ENCODE data around the gene FXR2. TPM values are rescaled to one million over a fixed set of nuclear protein-coding genes. Genes with fewer than 3 reads are reported as not detected.

FXR2 gene
- total and polyA plus RNA-seq, 9 of the 15 experiments (the other 6 are each of a cell fraction or from before 2014, with no cell fraction given): 2.0 to 49.3 (median 24.5) TPM

DNA sequence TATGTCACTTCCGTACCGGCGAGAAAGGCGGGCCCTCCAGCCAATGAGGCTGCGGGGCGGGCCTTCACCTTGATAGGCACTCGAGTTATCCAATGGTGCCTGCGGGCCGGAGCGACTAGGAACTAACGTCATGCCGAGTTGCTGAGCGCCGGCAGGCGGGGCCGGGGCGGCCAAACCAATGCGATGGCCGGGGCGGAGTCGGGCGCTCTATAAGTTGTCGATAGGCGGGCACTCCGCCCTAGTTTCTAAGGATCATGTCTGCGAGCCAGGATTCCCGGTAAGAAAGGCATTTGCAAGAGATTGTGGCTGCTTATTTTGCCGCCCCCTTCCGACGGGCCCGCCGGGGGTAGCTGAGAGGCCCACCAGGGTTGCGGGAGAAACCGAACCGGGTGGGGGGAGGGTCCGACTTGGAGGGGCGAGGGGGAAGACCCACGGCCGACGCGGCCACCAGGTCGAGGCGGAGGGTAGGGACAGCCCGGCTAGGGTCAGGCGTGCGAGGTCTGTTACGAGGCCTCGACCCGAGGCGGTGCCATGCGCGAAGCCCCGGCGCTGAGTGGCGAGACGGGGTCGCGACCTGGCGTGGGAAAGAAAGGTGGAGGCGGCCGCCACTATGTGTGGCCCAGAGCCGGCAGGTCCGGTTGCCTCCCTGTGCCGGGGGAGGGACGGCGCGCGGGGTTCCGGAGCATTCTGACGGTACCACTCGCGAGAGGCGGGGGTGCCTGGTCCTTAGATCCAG is 41.9 kb downstream of the FXR2 start (continued):
- TF ChIP-seq ZNF324 (CRISPR knock-in tag; IDR thresholded peaks at IDR 0.05): no peak
- TF ChIP-seq, protein P1, sequence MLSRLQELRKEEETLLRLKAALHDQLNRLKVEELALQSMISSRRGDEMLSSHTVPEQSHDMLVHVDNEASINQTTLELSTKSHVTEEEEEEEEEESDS (CRISPR knock-in tag; IDR thresholded peaks at IDR 0.05): no peak
- no peak for TF ChIP-seq ZC3H11A (IDR thresholded peaks at IDR 0.05; ENCODE audit: low read depth, low read length)
- TF ChIP-seq MYBL2 (IDR thresholded peaks at IDR 0.05; ENCODE audit: low read depth): no peak
- TF ChIP-seq MYBL2 (CRISPR knock-in tag; IDR thresholded peaks at IDR 0.05; ENCODE audit: borderline replicate concordance): no peak
- 0 out of 2 replicates have a peak, but pooled peaks have one; percentile 41 for TF ChIP-seq ZNF253 (CRISPR knock-in tag; conservative IDR thresholded peaks at IDR 0.05)
- TF ChIP-seq, protein P2, sequence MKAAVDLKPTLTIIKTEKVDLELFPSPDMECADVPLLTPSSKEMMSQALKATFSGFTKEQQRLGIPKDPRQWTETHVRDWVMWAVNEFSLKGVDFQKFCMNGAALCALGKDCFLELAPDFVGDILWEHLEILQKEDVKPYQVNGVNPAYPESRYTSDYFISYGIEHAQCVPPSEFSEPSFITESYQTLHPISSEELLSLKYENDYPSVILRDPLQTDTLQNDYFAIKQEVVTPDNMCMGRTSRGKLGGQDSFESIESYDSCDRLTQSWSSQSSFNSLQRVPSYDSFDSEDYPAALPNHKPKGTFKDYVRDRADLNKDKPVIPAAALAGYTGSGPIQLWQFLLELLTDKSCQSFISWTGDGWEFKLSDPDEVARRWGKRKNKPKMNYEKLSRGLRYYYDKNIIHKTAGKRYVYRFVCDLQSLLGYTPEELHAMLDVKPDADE (conservative IDR thresholded peaks at IDR 0.05; ENCODE audit: control insufficient read depth, low read depth, low read length): no peak
- TF ChIP-seq ETV5 (CRISPR knock-in tag; IDR thresholded peaks at IDR 0.05; ENCODE audit: low read depth): no peak
- peak; percentile 99; the same call in 1 of the 2 replicates for TF ChIP-seq RBM14 (IDR thresholded peaks at IDR 0.05; ENCODE audit: borderline replicate concordance, insufficient read depth, low read depth, low read length)
- TF ChIP-seq, protein P3, sequence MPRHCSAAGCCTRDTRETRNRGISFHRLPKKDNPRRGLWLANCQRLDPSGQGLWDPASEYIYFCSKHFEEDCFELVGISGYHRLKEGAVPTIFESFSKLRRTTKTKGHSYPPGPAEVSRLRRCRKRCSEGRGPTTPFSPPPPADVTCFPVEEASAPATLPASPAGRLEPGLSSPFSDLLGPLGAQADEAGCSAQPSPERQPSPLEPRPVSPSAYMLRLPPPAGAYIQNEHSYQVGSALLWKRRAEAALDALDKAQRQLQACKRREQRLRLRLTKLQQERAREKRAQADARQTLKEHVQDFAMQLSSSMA (CRISPR knock-in tag; IDR thresholded peaks at IDR 0.05): no peak
- no peak for TF ChIP-seq ZSCAN32 (CRISPR knock-in tag; IDR thresholded peaks at IDR 0.05)
- no peak for TF ChIP-seq RBM39 (optimal IDR thresholded peaks at IDR 0.05; ENCODE audit: low read depth, low read length)
- TF ChIP-seq NFIX (CRISPR knock-in tag; IDR thresholded peaks at IDR 0.05; ENCODE audit: low read depth): no peak
- no peak for TF ChIP-seq TAL1 (IDR thresholded peaks at IDR 0.05)
- TF ChIP-seq, protein P4, sequence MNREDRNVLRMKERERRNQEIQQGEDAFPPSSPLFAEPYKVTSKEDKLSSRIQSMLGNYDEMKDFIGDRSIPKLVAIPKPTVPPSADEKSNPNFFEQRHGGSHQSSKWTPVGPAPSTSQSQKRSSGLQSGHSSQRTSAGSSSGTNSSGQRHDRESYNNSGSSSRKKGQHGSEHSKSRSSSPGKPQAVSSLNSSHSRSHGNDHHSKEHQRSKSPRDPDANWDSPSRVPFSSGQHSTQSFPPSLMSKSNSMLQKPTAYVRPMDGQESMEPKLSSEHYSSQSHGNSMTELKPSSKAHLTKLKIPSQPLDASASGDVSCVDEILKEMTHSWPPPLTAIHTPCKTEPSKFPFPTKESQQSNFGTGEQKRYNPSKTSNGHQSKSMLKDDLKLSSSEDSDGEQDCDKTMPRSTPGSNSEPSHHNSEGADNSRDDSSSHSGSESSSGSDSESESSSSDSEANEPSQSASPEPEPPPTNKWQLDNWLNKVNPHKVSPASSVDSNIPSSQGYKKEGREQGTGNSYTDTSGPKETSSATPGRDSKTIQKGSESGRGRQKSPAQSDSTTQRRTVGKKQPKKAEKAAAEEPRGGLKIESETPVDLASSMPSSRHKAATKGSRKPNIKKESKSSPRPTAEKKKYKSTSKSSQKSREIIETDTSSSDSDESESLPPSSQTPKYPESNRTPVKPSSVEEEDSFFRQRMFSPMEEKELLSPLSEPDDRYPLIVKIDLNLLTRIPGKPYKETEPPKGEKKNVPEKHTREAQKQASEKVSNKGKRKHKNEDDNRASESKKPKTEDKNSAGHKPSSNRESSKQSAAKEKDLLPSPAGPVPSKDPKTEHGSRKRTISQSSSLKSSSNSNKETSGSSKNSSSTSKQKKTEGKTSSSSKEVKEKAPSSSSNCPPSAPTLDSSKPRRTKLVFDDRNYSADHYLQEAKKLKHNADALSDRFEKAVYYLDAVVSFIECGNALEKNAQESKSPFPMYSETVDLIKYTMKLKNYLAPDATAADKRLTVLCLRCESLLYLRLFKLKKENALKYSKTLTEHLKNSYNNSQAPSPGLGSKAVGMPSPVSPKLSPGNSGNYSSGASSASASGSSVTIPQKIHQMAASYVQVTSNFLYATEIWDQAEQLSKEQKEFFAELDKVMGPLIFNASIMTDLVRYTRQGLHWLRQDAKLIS (CRISPR knock-in tag; IDR thresholded peaks at IDR 0.05): peak; percentile 80; the same call in 1 of the 2 replicates
- TF ChIP-seq BCOR (IDR thresholded peaks at IDR 0.05): no peak
- TF ChIP-seq, protein P5, sequence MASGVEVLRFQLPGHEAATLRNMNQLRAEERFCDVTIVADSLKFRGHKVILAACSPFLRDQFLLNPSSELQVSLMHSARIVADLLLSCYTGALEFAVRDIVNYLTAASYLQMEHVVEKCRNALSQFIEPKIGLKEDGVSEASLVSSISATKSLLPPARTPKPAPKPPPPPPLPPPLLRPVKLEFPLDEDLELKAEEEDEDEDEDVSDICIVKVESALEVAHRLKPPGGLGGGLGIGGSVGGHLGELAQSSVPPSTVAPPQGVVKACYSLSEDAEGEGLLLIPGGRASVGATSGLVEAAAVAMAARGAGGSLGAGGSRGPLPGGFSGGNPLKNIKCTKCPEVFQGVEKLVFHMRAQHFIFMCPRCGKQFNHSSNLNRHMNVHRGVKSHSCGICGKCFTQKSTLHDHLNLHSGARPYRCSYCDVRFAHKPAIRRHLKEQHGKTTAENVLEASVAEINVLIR (CRISPR knock-in tag; IDR thresholded peaks at IDR 0.05): peak; percentile 96
- no peak for TF ChIP-seq PTRF (tag; IDR thresholded peaks at IDR 0.05)
- TF ChIP-seq RFX1 (IDR thresholded peaks at IDR 0.05): peak; percentile 92
- TF ChIP-seq RBM15 (IDR thresholded peaks at IDR 0.05; ENCODE audit: insufficient read depth, low read length): no peak
- no peak for TF ChIP-seq ZNF146 (CRISPR knock-in tag; IDR thresholded peaks at IDR 0.05; ENCODE audit: unreplicated experiment)

Measured in K562 (cell line).